Smooth muscle cell (in vitro differentiated cells): ENCODE measurements around the gene C6orf163. TPM values are rescaled to one million over a fixed set of nuclear protein-coding genes. Genes with fewer than 3 reads are reported as not detected.

Experiments used
- DNase-seq: peaks from one replicate; lab custom pipeline; 2025; ENCODE audit not compliant: unreplicated experiment; lab: John Stamatoyannopoulos, UW
- H2AFZ ChIP-seq: fragments of 200-600 bp; sonication (generic); 2 replicates; pipeline ENCODE4 v1.6.0; 2016; ENCODE audit warnings: antibody characterized with exemption, low read depth, mild to moderate bottlenecking
- H3F3A ChIP-seq: fragments of 200-600 bp; sonication (generic); 2 replicates; pipeline ENCODE4 v1.6.0; 2017; ENCODE audit warnings: antibody characterized with exemption, low read depth
- H3K27ac ChIP-seq: fragments of 200-600 bp; sonication (generic); 2 replicates; pipeline ENCODE4 v1.5.1; 2016; ENCODE audit warnings: low read depth, mild to moderate bottlenecking
- H3K27me3 ChIP-seq: fragments of 200-600 bp; sonication (generic); 2 replicates; pipeline ENCODE4 v1.6.1; 2016; ENCODE audit warnings: low read depth, mild to moderate bottlenecking
- H3K36me3 ChIP-seq: fragments of 200-600 bp; sonication (generic); 2 replicates; pipeline ENCODE4 v1.5.1; 2016; ENCODE audit warnings: low read depth
- H3K4me1 ChIP-seq: fragments of 200-600 bp; sonication (generic); 2 replicates; pipeline ENCODE4 v1.5.1; 2016; ENCODE audit warnings: low read depth
- H3K4me2 ChIP-seq: fragments of 200-600 bp; sonication (generic); 2 replicates; pipeline ENCODE4 v1.6.0; 2016; ENCODE audit warnings: mild to moderate bottlenecking
- H3K4me3 ChIP-seq: fragments of 200-600 bp; sonication (generic); 2 replicates; pipeline ENCODE4 v1.5.1; 2016; ENCODE audit warnings: mild to moderate bottlenecking
- H3K79me2 ChIP-seq: fragments of 200-600 bp; sonication (generic); 2 replicates; pipeline ENCODE4 v1.6.0; 2016; ENCODE audit warnings: low read depth, mild to moderate bottlenecking
- H3K9ac ChIP-seq: fragments of 200-600 bp; sonication (generic); 2 replicates; pipeline ENCODE4 v1.6.0; 2016; ENCODE audit warnings: low read depth
- H3K9me3 ChIP-seq: fragments of 200-600 bp; sonication (generic); replicated peaks from 2 replicates; pipeline ENCODE4 v1.5.1; 2016; ENCODE audit warnings: low read depth
- H4K20me1 ChIP-seq: fragments of 200-600 bp; sonication (generic); 2 replicates; pipeline ENCODE4 v1.6.0; 2016; ENCODE audit warnings: low read depth
- WGBS: methylation state at CpG from one replicate; pipeline ENCODE4 v1.1.7; 2016; ENCODE audit warnings: low lambda C conversion rate; 5-methylcytosine and 5-hydroxymethylcytosine counted together
- polyA plus RNA-seq: library from polyadenylated mRNA; unstranded; fragments of >200 nt; fragmentation: Nextera tagmentation; extraction: Ambion mirVana; gene quantifications from 2 replicates; pipeline ENCODE4 v1.2.1, GENCODE V29; 2016
- total RNA-seq: library from RNA; depleted of rRNA; stranded (reverse); fragments of >200 nt; gene quantifications from 2 replicates; pipeline ENCODE4 v1.2.3, GENCODE V29; 2014
- TF ChIP-seq, protein P1 (sequence below): fragments of 200-600 bp; sonication (generic); IDR thresholded peaks from 2 replicates; pipeline ENCODE4 v1.5.1; 2017; ENCODE audit warnings: borderline replicate concordance, mild to moderate bottlenecking, antibody characterized with exemption; ENCODE audit not compliant: insufficient read depth, poor library complexity, severe bottlenecking

The C6orf163 gene
- total and polyA plus RNA-seq, 2 experiments from 2014 or later, result 0.59 to 3.1 TPM

- Histone ChIP-seq H3K9me3 (no peaks in the 10 kb centered on the region), H3F3A (no peaks in the 10 kb centered on the region), H3K4me3 (no peak overlapping the region), H3K9ac (no peak overlapping the region), H4K20me1 (no peaks in the 10 kb centered on the region), H3K27ac (no peak overlapping the region), H3K4me2 (no peak overlapping the region), H3K4me1 (no peaks in the 10 kb centered on the region), H3K36me3 (no peaks in the 10 kb centered on the region), H2AFZ (no peak overlapping the region), H3K27me3 (no peaks in the 10 kb centered on the region), H3K79me2 (no peaks in the 10 kb centered on the region)
- WGBS, result 95% methylated on average over 4 of the region's 4 CpGs
- no peak for DNase-seq
- TF ChIP-seq, protein P1, sequence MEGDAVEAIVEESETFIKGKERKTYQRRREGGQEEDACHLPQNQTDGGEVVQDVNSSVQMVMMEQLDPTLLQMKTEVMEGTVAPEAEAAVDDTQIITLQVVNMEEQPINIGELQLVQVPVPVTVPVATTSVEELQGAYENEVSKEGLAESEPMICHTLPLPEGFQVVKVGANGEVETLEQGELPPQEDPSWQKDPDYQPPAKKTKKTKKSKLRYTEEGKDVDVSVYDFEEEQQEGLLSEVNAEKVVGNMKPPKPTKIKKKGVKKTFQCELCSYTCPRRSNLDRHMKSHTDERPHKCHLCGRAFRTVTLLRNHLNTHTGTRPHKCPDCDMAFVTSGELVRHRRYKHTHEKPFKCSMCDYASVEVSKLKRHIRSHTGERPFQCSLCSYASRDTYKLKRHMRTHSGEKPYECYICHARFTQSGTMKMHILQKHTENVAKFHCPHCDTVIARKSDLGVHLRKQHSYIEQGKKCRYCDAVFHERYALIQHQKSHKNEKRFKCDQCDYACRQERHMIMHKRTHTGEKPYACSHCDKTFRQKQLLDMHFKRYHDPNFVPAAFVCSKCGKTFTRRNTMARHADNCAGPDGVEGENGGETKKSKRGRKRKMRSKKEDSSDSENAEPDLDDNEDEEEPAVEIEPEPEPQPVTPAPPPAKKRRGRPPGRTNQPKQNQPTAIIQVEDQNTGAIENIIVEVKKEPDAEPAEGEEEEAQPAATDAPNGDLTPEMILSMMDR, result no peak
Observed at GRCh38 chr6:87378947-87379346, 34.3 kb downstream of the C6orf163 start.

GRCh38 chr6:87382861-87383260 is 38.2 kb downstream of the C6orf163 start:
- no peak for DNase-seq
- 90% methylated on average over 5 of the region's 5 CpGs for WGBS
- Histone ChIP-seq H3K79me2 (no peaks in the 10 kb centered on the region), H3K27me3 (no peaks in the 10 kb centered on the region), H3K4me1 (no peaks in the 10 kb centered on the region), H3K36me3 (no peaks in the 10 kb centered on the region), H4K20me1 (no peaks in the 10 kb centered on the region), H3K27ac (no peak overlapping the region), H3K9ac (no peak overlapping the region), H3K4me2 (no peak overlapping the region), H3K4me3 (no peak overlapping the region), H3F3A (no peaks in the 10 kb centered on the region), H3K9me3 (no peaks in the 10 kb centered on the region), H2AFZ (no peak overlapping the region)
- TF ChIP-seq, protein P1, result no peak

- H3K4me1 ChIP-seq, result no peaks in the 10 kb centered on the region
- H3K9ac ChIP-seq, result no peak overlapping the region
- 92% methylated on average over 1 of the region's 1 CpG for WGBS
- H3K27ac ChIP-seq, result no peak overlapping the region
- H2AFZ ChIP-seq, result no peak overlapping the region
- DNase-seq, result no peak
- H3K36me3 ChIP-seq, result no peaks in the 10 kb centered on the region
- H3F3A ChIP-seq, result no peaks in the 10 kb centered on the region
- TF ChIP-seq, protein P1, result no peak
- H3K9me3 ChIP-seq, result no peaks in the 10 kb centered on the region
- no peaks in the 10 kb centered on the region for H4K20me1 ChIP-seq
- no peaks in the 10 kb centered on the region for H3K27me3 ChIP-seq
- H3K4me2 ChIP-seq, result no peak overlapping the region
- no peaks in the 10 kb centered on the region for H3K79me2 ChIP-seq
- H3K4me3 ChIP-seq, result no peak overlapping the region
Observed at GRCh38 chr6:87384038-87384437, 39.4 kb downstream of the C6orf163 start.

- TF ChIP-seq, protein P1, result no peak
- Histone ChIP-seq H3K27ac (no peak overlapping the region), H3K4me2 (no peak overlapping the region), H3K27me3 (no peaks in the 10 kb centered on the region), H3K79me2 (no peaks in the 10 kb centered on the region), H3K9ac (no peak overlapping the region), H3F3A (no peaks in the 10 kb centered on the region), H2AFZ (no peak overlapping the region), H3K4me1 (no peaks in the 10 kb centered on the region), H3K9me3 (no peaks in the 10 kb centered on the region), H3K36me3 (no peaks in the 10 kb centered on the region), H4K20me1 (no peaks in the 10 kb centered on the region), H3K4me3 (no peak overlapping the region)
- no peak for DNase-seq
- WGBS, result 91% methylated on average over 3 of the region's 3 CpGs
Observed at GRCh38 chr6:87384449-87384848, 39.8 kb downstream of the C6orf163 start.
